WERI-Rb-1 (cell line): ENCODE data around the gene LARGE1.
A peak's percentile ranks its signal among the peaks of the same experiment; 100 is the strongest.

ENCODE experiments used
- DNase-seq: peaks from one replicate; pipeline ENCODE4 v3.0.0-alpha.2; 2020
- H3K27ac ChIP-seq: fragments of 250-450 bp; sonication (Bioruptor Pico); 2 replicates; pipeline ENCODE4 v1.5.1; 2020; ENCODE audit warnings: mild to moderate bottlenecking, moderate library complexity
- H3K27me3 ChIP-seq: fragments of 250-450 bp; sonication (Bioruptor Pico); 2 replicates; pipeline ENCODE4 v1.5.1; 2021; ENCODE audit warnings: mild to moderate bottlenecking, low read depth, moderate library complexity; ENCODE audit not compliant: insufficient read depth, severe bottlenecking
- H3K36me3 ChIP-seq: fragments of 250-450 bp; sonication (Bioruptor Pico); 2 replicates; pipeline ENCODE4 v1.5.1; 2020; ENCODE audit warnings: mild to moderate bottlenecking, moderate library complexity
- H3K4me3 ChIP-seq: 2 replicates; pipeline ENCODE4 v1.5.1; 2011; ENCODE audit warnings: low read depth, mild to moderate bottlenecking, control low read depth, low read length
- H3K9me3 ChIP-seq: fragments of 250-450 bp; sonication (Bioruptor Pico); 2 replicates; pipeline ENCODE4 v1.5.1; 2021; ENCODE audit warnings: mild to moderate bottlenecking, moderate library complexity; ENCODE audit not compliant: severe bottlenecking
- TF ChIP-seq, protein P1 (sequence below): IDR thresholded peaks from 2 replicates; pipeline ENCODE4 v1.5.1; 2011; ENCODE audit warnings: low read depth, mild to moderate bottlenecking, control low read depth, inconsistent platforms, low read length

Gene LARGE1

GRCh38 chr22:33426451-33426850 is 493.8 kb downstream of the LARGE1 start:
- no peak for DNase-seq
- TF ChIP-seq, protein P1, sequence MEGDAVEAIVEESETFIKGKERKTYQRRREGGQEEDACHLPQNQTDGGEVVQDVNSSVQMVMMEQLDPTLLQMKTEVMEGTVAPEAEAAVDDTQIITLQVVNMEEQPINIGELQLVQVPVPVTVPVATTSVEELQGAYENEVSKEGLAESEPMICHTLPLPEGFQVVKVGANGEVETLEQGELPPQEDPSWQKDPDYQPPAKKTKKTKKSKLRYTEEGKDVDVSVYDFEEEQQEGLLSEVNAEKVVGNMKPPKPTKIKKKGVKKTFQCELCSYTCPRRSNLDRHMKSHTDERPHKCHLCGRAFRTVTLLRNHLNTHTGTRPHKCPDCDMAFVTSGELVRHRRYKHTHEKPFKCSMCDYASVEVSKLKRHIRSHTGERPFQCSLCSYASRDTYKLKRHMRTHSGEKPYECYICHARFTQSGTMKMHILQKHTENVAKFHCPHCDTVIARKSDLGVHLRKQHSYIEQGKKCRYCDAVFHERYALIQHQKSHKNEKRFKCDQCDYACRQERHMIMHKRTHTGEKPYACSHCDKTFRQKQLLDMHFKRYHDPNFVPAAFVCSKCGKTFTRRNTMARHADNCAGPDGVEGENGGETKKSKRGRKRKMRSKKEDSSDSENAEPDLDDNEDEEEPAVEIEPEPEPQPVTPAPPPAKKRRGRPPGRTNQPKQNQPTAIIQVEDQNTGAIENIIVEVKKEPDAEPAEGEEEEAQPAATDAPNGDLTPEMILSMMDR, result no peak
- no peak overlapping the region for H3K27ac ChIP-seq
- no peaks in the 10 kb centered on the region for H3K9me3 ChIP-seq
- H3K27me3 ChIP-seq, result no peaks in the 10 kb centered on the region
- no peaks in the 10 kb centered on the region for H3K36me3 ChIP-seq
- no peak overlapping the region for H3K4me3 ChIP-seq

DNA sequence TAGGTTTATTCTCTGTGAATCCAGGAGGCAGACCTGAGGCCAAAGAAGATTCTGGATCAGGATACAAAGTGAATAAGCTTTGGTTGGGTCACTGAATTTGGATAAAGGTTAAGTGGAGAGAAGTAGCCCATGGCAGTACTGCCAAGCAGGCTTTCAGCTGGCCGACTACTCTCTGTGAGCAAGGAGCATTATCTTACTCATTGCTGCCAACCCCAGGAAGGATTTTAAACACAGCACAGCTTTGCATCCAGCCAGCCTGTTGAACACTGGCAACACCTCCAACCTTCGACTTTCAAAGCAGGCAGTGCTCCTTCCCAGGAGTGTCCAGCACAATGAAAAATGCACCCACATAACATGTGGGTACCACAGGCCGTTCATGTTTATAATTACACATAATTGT is 498.4 kb downstream of the LARGE1 start:
- TF ChIP-seq, protein P1, result no peak
- Histone ChIP-seq H3K36me3 (no peaks in the 10 kb centered on the region), H3K27ac (no peak overlapping the region), H3K9me3 (no peaks in the 10 kb centered on the region), H3K27me3 (no peaks in the 10 kb centered on the region), H3K4me3 (no peak overlapping the region)
- DNase-seq, result no peak

DNA sequence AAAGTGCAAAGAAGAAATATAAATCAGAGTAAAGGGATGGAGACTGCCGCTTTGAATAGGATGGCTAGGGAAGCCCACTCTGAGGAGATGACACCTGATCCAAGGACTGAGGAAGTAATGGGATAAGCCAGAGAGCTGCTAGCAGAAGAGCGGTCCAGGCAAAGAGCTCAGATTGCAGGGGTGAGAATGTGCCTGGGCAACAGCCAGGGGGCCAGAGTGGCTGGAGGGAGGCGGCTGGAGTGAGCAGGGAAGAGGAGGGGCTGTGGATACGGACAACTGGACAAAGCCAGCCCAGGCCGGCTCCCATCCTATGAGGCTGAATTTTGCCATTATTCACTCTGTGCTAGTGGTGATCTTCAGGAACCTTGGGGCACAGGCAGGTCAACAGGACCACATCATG is 501.8 kb downstream of the LARGE1 start:
- Histone ChIP-seq H3K36me3 (no peaks in the 10 kb centered on the region), H3K9me3 (no peaks in the 10 kb centered on the region), H3K4me3 (no peak overlapping the region), H3K27ac (no peak overlapping the region), H3K27me3 (no peaks in the 10 kb centered on the region)
- TF ChIP-seq, protein P1, result no peak
- DNase-seq, result peak; percentile 31

DNA sequence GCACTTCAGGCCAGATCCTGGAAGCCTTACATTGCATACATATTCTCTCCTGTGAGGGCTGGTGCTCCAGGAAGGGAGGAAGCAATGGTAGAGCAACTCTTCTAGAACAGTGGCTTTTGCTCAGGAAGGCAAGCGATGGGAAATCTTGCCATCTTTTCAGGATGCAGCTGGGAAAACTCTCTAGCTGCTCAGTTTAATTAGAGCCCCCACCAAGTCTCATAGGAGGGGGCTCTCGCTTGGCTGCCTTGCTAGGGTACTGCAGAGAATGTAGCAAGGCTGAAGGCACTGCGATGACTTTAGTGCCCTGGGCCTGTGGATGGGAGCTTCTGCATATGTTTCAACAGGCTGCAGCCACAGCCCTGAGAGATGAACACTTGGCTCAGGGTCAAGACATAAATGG is 504.9 kb downstream of the LARGE1 start:
- H3K36me3 ChIP-seq, result no peaks in the 10 kb centered on the region
- DNase-seq, result no peak
- no peaks in the 10 kb centered on the region for H3K27me3 ChIP-seq
- no peak overlapping the region for H3K27ac ChIP-seq
- H3K9me3 ChIP-seq, result no peaks in the 10 kb centered on the region
- H3K4me3 ChIP-seq, result no peak overlapping the region
- TF ChIP-seq, protein P1, result no peak

DNA sequence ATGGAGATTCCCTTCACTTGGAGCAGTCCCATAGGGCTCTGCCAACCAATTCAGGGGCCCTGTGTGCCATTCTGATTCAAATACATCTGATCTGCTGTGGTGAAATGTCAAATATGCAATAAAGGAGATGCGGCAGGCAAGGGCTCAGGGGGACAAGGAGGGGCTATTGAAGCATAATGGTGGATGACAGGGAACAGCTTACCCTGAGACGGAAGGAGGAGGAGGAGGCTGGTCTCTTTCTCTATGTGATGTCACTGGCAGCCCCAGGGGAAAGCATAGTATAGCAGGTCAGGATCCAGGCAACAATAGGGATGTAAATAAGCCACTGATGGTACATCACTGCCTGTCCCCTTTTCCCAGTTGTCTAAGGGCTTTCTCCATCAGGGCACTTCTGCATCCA is 511.2 kb downstream of the LARGE1 start:
- TF ChIP-seq, protein P1, result no peak
- no peak overlapping the region for H3K27ac ChIP-seq
- no peak overlapping the region for H3K4me3 ChIP-seq
- no peaks in the 10 kb centered on the region for H3K36me3 ChIP-seq
- no peaks in the 10 kb centered on the region for H3K27me3 ChIP-seq
- DNase-seq, result no peak
- H3K9me3 ChIP-seq, result no peaks in the 10 kb centered on the region

- no peak for DNase-seq
Measured at GRCh38 chr22:33405194-33405593, 515.1 kb downstream of the LARGE1 start.

More at GRCh38 chr22:33405194-33405593, 515.1 kb downstream of the LARGE1 start:
- Histone ChIP-seq H3K27me3 (no peaks in the 10 kb centered on the region), H3K4me3 (no peak overlapping the region), H3K9me3 (no peaks in the 10 kb centered on the region), H3K36me3 (no peaks in the 10 kb centered on the region), H3K27ac (no peak overlapping the region)
- TF ChIP-seq, protein P1, result no peak
